Smooth muscle cell (in vitro differentiated cells): Measurements from ENCODE around the gene SH3RF3. TPM values are rescaled to one million over a fixed set of nuclear protein-coding genes. Genes with fewer than 3 reads are reported as not detected.

Experiments used
- DNase-seq: peaks from one replicate; lab custom pipeline; 2025; ENCODE audit not compliant: unreplicated experiment; lab: John Stamatoyannopoulos, UW
- H2AFZ ChIP-seq: fragments of 200-600 bp; sonication (generic); 2 replicates; pipeline ENCODE4 v1.6.0; 2016; ENCODE audit warnings: antibody characterized with exemption, low read depth, mild to moderate bottlenecking
- H3F3A ChIP-seq: fragments of 200-600 bp; sonication (generic); 2 replicates; pipeline ENCODE4 v1.6.0; 2017; ENCODE audit warnings: antibody characterized with exemption, low read depth
- H3K27ac ChIP-seq: fragments of 200-600 bp; sonication (generic); 2 replicates; pipeline ENCODE4 v1.5.1; 2016; ENCODE audit warnings: low read depth, mild to moderate bottlenecking
- H3K27me3 ChIP-seq: fragments of 200-600 bp; sonication (generic); 2 replicates; pipeline ENCODE4 v1.6.1; 2016; ENCODE audit warnings: low read depth, mild to moderate bottlenecking
- H3K36me3 ChIP-seq: fragments of 200-600 bp; sonication (generic); 2 replicates; pipeline ENCODE4 v1.5.1; 2016; ENCODE audit warnings: low read depth
- H3K4me1 ChIP-seq: fragments of 200-600 bp; sonication (generic); 2 replicates; pipeline ENCODE4 v1.5.1; 2016; ENCODE audit warnings: low read depth
- H3K4me2 ChIP-seq: fragments of 200-600 bp; sonication (generic); 2 replicates; pipeline ENCODE4 v1.6.0; 2016; ENCODE audit warnings: mild to moderate bottlenecking
- H3K4me3 ChIP-seq: fragments of 200-600 bp; sonication (generic); 2 replicates; pipeline ENCODE4 v1.5.1; 2016; ENCODE audit warnings: mild to moderate bottlenecking
- H3K79me2 ChIP-seq: fragments of 200-600 bp; sonication (generic); 2 replicates; pipeline ENCODE4 v1.6.0; 2016; ENCODE audit warnings: low read depth, mild to moderate bottlenecking
- H3K9ac ChIP-seq: fragments of 200-600 bp; sonication (generic); 2 replicates; pipeline ENCODE4 v1.6.0; 2016; ENCODE audit warnings: low read depth
- H3K9me3 ChIP-seq: fragments of 200-600 bp; sonication (generic); replicated peaks from 2 replicates; pipeline ENCODE4 v1.5.1; 2016; ENCODE audit warnings: low read depth
- H4K20me1 ChIP-seq: fragments of 200-600 bp; sonication (generic); 2 replicates; pipeline ENCODE4 v1.6.0; 2016; ENCODE audit warnings: low read depth
- WGBS: methylation state at CpG from one replicate; pipeline ENCODE4 v1.1.7; 2016; ENCODE audit warnings: low lambda C conversion rate; 5-methylcytosine and 5-hydroxymethylcytosine counted together
- polyA plus RNA-seq: library from polyadenylated mRNA; unstranded; fragments of >200 nt; fragmentation: Nextera tagmentation; extraction: Ambion mirVana; gene quantifications from 2 replicates; pipeline ENCODE4 v1.2.1, GENCODE V29; 2016
- total RNA-seq: library from RNA; depleted of rRNA; stranded (reverse); fragments of >200 nt; gene quantifications from 2 replicates; pipeline ENCODE4 v1.2.3, GENCODE V29; 2014
- TF ChIP-seq, protein P1 (sequence below): fragments of 200-600 bp; sonication (generic); IDR thresholded peaks from 2 replicates; pipeline ENCODE4 v1.5.1; 2017; ENCODE audit warnings: borderline replicate concordance, mild to moderate bottlenecking, antibody characterized with exemption; ENCODE audit not compliant: insufficient read depth, poor library complexity, severe bottlenecking

SH3RF3 gene
- total and polyA plus RNA-seq, 2 experiments from 2014 or later, result 6.6 to 11.8 TPM

- H3K9me3 ChIP-seq, result no peaks in the 10 kb centered on the region
- H3K79me2 ChIP-seq, result peaks cover 23% of the 10 kb centered on the region
- no peak overlapping the region for H3K9ac ChIP-seq
- no peak overlapping the region for H3K27ac ChIP-seq
- H3F3A ChIP-seq, result no peaks in the 10 kb centered on the region
- no peak for DNase-seq
- TF ChIP-seq, protein P1, sequence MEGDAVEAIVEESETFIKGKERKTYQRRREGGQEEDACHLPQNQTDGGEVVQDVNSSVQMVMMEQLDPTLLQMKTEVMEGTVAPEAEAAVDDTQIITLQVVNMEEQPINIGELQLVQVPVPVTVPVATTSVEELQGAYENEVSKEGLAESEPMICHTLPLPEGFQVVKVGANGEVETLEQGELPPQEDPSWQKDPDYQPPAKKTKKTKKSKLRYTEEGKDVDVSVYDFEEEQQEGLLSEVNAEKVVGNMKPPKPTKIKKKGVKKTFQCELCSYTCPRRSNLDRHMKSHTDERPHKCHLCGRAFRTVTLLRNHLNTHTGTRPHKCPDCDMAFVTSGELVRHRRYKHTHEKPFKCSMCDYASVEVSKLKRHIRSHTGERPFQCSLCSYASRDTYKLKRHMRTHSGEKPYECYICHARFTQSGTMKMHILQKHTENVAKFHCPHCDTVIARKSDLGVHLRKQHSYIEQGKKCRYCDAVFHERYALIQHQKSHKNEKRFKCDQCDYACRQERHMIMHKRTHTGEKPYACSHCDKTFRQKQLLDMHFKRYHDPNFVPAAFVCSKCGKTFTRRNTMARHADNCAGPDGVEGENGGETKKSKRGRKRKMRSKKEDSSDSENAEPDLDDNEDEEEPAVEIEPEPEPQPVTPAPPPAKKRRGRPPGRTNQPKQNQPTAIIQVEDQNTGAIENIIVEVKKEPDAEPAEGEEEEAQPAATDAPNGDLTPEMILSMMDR, result no peak
- H2AFZ ChIP-seq, result no peak overlapping the region
- H3K36me3 ChIP-seq, result no peaks in the 10 kb centered on the region
- H3K4me1 ChIP-seq, result no peaks in the 10 kb centered on the region
- peaks cover 84% of the 10 kb centered on the region for H4K20me1 ChIP-seq
- H3K27me3 ChIP-seq, result no peaks in the 10 kb centered on the region
- WGBS, result 96% methylated on average over 9 of the region's 9 CpGs
- no peak overlapping the region for H3K4me2 ChIP-seq
- no peak overlapping the region for H3K4me3 ChIP-seq
Observed at GRCh38 chr2:109202486-109202885, 73.5 kb downstream of the SH3RF3 start.

DNA sequence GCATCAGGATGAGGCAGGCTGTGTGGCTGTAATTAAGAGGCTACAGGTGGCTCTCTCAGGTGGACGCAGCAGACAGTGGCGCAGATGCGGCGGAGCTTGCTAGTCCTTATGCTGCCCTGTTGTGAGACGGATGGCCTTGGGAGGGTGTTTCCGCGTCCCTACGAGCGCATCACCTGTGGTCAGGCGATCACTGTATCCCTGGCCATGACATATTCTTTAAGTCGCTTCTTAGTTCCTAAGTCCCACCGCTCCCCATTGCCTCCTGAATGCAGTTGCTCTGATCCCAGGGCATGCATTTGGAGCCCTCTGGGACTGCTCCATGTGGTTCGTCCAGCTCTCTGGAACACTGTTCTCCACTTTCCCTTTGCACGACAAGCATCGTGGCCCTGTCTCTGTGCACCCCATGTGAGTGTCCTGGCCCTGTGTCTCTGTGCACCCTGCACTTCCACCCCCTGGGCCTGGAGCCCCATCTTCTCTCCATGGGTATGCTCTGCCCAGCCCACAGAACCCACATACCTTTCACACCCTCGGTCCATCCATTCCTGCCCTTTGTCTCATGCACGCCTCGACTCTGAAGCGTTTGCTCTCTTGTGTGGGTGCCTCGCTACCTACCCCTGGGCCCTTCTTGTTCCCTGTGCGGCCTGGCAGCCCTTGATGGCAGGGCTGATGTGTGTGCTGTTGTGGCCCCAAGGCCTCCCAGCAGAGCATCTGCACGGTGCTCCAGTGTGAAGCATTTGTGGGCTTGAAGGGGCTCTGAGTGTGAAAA, 74.4 kb downstream of the SH3RF3 start:
- no peak overlapping the region for H3K4me2 ChIP-seq
- no peaks in the 10 kb centered on the region for H3F3A ChIP-seq
- H3K9me3 ChIP-seq, result no peaks in the 10 kb centered on the region
- WGBS, result 96% methylated on average over 22 of the region's 22 CpGs
- H3K27ac ChIP-seq, result no peak overlapping the region
- TF ChIP-seq, protein P1, result no peak
- H3K4me3 ChIP-seq, result no peak overlapping the region
- no peak overlapping the region for H2AFZ ChIP-seq
- H3K79me2 ChIP-seq, result peaks cover 20% of the 10 kb centered on the region
- DNase-seq, result no peak
- H3K9ac ChIP-seq, result no peak overlapping the region
- H3K27me3 ChIP-seq, result no peaks in the 10 kb centered on the region
- H3K36me3 ChIP-seq, result no peaks in the 10 kb centered on the region
- peaks cover 80% of the 10 kb centered on the region for H4K20me1 ChIP-seq
- H3K4me1 ChIP-seq, result no peaks in the 10 kb centered on the region

- H3K27me3 ChIP-seq, result no peaks in the 10 kb centered on the region
- H3F3A ChIP-seq, result no peaks in the 10 kb centered on the region
- no peak for DNase-seq
- H4K20me1 ChIP-seq, result peaks cover 84% of the 10 kb centered on the region
- H3K4me3 ChIP-seq, result no peak overlapping the region
- H3K36me3 ChIP-seq, result no peaks in the 10 kb centered on the region
- H3K4me1 ChIP-seq, result no peaks in the 10 kb centered on the region
- H3K9me3 ChIP-seq, result no peaks in the 10 kb centered on the region
- 95% methylated on average over 3 of the region's 3 CpGs for WGBS
- H2AFZ ChIP-seq, result no peak overlapping the region
- TF ChIP-seq, protein P1, result no peak
- no peak overlapping the region for H3K9ac ChIP-seq
- H3K4me2 ChIP-seq, result no peak overlapping the region
- H3K27ac ChIP-seq, result no peak overlapping the region
- H3K79me2 ChIP-seq, result peaks cover 15% of the 10 kb centered on the region
Observed at GRCh38 chr2:109204412-109204811, 75.4 kb downstream of the SH3RF3 start.

- H3K4me1 ChIP-seq, result no peaks in the 10 kb centered on the region
- no peaks in the 10 kb centered on the region for H3K9me3 ChIP-seq
- no peak overlapping the region for H3K27ac ChIP-seq
- H3F3A ChIP-seq, result no peaks in the 10 kb centered on the region
- no peak overlapping the region for H3K4me3 ChIP-seq
- no peaks in the 10 kb centered on the region for H3K27me3 ChIP-seq
- H2AFZ ChIP-seq, result no peak overlapping the region
- no peak overlapping the region for H3K9ac ChIP-seq
- H3K79me2 ChIP-seq, result peaks cover 11% of the 10 kb centered on the region
- peaks cover 86% of the 10 kb centered on the region for H4K20me1 ChIP-seq
- TF ChIP-seq, protein P1, result no peak
- no peaks in the 10 kb centered on the region for H3K36me3 ChIP-seq
- WGBS, result 96% methylated on average over 6 of the region's 6 CpGs
- no peak overlapping the region for H3K4me2 ChIP-seq
- no peak for DNase-seq
Observed at GRCh38 chr2:109205447-109205846, 76.4 kb downstream of the SH3RF3 start.
